ENCODE results near the gene INIP. TPM values are rescaled to one million over a fixed set of nuclear protein-coding genes. Genes with fewer than 3 reads are reported as not detected.

INIP gene
- total and polyA plus RNA-seq, 2 experiments from 2014 or later: 16.7 to 30.4 TPM

DNA sequence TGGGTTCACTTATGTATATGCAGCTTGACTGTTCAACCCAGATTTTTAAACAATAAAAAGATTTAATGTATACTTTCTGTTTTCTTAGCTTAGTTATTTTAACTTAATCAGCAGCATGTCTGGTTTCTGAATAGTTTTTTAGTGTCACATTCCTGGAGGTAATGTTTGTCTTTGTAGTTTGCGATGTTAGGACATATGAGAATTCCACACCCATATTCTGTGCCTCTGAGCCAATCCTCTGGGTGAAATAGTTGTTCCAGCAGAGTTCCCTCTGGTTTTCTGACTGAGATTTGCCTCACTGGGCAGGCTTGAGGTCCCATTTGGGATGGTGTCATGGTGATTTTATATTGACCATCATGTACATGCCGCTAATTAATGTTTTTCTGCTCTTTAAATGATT lies 48.6 kb downstream of the INIP start:
- H3K27me3 Mint-ChIP-seq (ENCODE audit: insufficient read depth, low read depth, poor library complexity): peaks cover 4% of the 10 kb centered on the region
- Histone ChIP-seq H3K27ac (ENCODE audit: low read depth) (no peak overlapping the region; the same call in 1 of the 2 replicates), H3K4me1 (ENCODE audit: insufficient read depth) (peaks cover 8% of the 10 kb centered on the region; the same call in 1 of the 2 replicates), H4K20me1 (replicated peaks; ENCODE audit: insufficient read depth) (no peaks in the 10 kb centered on the region; the same call in 1 of the 2 replicates), H3K36me3 (ENCODE audit: insufficient read depth) (0 out of 2 replicates have a peak, but pooled peaks cover 3% of the 10 kb centered on the region), H3K27me3 (ENCODE audit: insufficient read depth) (no peaks in the 10 kb centered on the region), H3K4me2 (no peak overlapping the region), H2AFZ (no peak overlapping the region), H3K4me3 (no peak overlapping the region), H3K9me2 (ENCODE audit: insufficient read depth) (no peaks in the 10 kb centered on the region), H3K79me2 (replicated peaks; ENCODE audit: insufficient read depth) (no peaks in the 10 kb centered on the region), H3F3A (replicated peaks; ENCODE audit: low read depth) (no peaks in the 10 kb centered on the region)
- H3K4me3 Mint-ChIP-seq: no peak overlapping the region
- peaks cover 8% of the 10 kb centered on the region; the same call in 1 of the 3 replicates for H3K4me1 Mint-ChIP-seq
- H3K27ac Mint-ChIP-seq: no peak overlapping the region
- no peaks in the 10 kb centered on the region for H3K9me3 Mint-ChIP-seq
- TF ChIP-seq POLR2AphosphoS5 (IDR thresholded peaks at IDR 0.05; ENCODE audit: low read depth) (no peak), ZNF331 (CRISPR knock-in tag; IDR thresholded peaks at IDR 0.05; ENCODE audit: low read depth) (no peak), CREB1 (CRISPR knock-in tag; IDR thresholded peaks at IDR 0.05; ENCODE audit: low read depth) (no peak), EZH2 (IDR thresholded peaks at IDR 0.05; ENCODE audit: low read depth, unreplicated experiment) (no peak), NANOG (IDR thresholded peaks at IDR 0.05; ENCODE audit: borderline replicate concordance) (no peak), ZNF114 (CRISPR knock-in tag; IDR thresholded peaks at IDR 0.05) (no peak), JUNB (IDR thresholded peaks at IDR 0.05; ENCODE audit: unreplicated experiment) (no peak), EZH2phosphoT487 (IDR thresholded peaks at IDR 0.05; ENCODE audit: unreplicated experiment) (no peak), STAT1 (IDR thresholded peaks at IDR 0.05; ENCODE audit: unreplicated experiment) (no peak)
- TF ChIP-seq, protein P1, sequence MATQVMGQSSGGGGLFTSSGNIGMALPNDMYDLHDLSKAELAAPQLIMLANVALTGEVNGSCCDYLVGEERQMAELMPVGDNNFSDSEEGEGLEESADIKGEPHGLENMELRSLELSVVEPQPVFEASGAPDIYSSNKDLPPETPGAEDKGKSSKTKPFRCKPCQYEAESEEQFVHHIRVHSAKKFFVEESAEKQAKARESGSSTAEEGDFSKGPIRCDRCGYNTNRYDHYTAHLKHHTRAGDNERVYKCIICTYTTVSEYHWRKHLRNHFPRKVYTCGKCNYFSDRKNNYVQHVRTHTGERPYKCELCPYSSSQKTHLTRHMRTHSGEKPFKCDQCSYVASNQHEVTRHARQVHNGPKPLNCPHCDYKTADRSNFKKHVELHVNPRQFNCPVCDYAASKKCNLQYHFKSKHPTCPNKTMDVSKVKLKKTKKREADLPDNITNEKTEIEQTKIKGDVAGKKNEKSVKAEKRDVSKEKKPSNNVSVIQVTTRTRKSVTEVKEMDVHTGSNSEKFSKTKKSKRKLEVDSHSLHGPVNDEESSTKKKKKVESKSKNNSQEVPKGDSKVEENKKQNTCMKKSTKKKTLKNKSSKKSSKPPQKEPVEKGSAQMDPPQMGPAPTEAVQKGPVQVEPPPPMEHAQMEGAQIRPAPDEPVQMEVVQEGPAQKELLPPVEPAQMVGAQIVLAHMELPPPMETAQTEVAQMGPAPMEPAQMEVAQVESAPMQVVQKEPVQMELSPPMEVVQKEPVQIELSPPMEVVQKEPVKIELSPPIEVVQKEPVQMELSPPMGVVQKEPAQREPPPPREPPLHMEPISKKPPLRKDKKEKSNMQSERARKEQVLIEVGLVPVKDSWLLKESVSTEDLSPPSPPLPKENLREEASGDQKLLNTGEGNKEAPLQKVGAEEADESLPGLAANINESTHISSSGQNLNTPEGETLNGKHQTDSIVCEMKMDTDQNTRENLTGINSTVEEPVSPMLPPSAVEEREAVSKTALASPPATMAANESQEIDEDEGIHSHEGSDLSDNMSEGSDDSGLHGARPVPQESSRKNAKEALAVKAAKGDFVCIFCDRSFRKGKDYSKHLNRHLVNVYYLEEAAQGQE (IDR thresholded peaks at IDR 0.05; ENCODE audit: unreplicated experiment): no peak
- TF ChIP-seq, protein P2, sequence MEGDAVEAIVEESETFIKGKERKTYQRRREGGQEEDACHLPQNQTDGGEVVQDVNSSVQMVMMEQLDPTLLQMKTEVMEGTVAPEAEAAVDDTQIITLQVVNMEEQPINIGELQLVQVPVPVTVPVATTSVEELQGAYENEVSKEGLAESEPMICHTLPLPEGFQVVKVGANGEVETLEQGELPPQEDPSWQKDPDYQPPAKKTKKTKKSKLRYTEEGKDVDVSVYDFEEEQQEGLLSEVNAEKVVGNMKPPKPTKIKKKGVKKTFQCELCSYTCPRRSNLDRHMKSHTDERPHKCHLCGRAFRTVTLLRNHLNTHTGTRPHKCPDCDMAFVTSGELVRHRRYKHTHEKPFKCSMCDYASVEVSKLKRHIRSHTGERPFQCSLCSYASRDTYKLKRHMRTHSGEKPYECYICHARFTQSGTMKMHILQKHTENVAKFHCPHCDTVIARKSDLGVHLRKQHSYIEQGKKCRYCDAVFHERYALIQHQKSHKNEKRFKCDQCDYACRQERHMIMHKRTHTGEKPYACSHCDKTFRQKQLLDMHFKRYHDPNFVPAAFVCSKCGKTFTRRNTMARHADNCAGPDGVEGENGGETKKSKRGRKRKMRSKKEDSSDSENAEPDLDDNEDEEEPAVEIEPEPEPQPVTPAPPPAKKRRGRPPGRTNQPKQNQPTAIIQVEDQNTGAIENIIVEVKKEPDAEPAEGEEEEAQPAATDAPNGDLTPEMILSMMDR (conservative IDR thresholded peaks at IDR 0.05; ENCODE audit: low read depth in 2 of 2): no peak
- TF ChIP-seq, protein P3, sequence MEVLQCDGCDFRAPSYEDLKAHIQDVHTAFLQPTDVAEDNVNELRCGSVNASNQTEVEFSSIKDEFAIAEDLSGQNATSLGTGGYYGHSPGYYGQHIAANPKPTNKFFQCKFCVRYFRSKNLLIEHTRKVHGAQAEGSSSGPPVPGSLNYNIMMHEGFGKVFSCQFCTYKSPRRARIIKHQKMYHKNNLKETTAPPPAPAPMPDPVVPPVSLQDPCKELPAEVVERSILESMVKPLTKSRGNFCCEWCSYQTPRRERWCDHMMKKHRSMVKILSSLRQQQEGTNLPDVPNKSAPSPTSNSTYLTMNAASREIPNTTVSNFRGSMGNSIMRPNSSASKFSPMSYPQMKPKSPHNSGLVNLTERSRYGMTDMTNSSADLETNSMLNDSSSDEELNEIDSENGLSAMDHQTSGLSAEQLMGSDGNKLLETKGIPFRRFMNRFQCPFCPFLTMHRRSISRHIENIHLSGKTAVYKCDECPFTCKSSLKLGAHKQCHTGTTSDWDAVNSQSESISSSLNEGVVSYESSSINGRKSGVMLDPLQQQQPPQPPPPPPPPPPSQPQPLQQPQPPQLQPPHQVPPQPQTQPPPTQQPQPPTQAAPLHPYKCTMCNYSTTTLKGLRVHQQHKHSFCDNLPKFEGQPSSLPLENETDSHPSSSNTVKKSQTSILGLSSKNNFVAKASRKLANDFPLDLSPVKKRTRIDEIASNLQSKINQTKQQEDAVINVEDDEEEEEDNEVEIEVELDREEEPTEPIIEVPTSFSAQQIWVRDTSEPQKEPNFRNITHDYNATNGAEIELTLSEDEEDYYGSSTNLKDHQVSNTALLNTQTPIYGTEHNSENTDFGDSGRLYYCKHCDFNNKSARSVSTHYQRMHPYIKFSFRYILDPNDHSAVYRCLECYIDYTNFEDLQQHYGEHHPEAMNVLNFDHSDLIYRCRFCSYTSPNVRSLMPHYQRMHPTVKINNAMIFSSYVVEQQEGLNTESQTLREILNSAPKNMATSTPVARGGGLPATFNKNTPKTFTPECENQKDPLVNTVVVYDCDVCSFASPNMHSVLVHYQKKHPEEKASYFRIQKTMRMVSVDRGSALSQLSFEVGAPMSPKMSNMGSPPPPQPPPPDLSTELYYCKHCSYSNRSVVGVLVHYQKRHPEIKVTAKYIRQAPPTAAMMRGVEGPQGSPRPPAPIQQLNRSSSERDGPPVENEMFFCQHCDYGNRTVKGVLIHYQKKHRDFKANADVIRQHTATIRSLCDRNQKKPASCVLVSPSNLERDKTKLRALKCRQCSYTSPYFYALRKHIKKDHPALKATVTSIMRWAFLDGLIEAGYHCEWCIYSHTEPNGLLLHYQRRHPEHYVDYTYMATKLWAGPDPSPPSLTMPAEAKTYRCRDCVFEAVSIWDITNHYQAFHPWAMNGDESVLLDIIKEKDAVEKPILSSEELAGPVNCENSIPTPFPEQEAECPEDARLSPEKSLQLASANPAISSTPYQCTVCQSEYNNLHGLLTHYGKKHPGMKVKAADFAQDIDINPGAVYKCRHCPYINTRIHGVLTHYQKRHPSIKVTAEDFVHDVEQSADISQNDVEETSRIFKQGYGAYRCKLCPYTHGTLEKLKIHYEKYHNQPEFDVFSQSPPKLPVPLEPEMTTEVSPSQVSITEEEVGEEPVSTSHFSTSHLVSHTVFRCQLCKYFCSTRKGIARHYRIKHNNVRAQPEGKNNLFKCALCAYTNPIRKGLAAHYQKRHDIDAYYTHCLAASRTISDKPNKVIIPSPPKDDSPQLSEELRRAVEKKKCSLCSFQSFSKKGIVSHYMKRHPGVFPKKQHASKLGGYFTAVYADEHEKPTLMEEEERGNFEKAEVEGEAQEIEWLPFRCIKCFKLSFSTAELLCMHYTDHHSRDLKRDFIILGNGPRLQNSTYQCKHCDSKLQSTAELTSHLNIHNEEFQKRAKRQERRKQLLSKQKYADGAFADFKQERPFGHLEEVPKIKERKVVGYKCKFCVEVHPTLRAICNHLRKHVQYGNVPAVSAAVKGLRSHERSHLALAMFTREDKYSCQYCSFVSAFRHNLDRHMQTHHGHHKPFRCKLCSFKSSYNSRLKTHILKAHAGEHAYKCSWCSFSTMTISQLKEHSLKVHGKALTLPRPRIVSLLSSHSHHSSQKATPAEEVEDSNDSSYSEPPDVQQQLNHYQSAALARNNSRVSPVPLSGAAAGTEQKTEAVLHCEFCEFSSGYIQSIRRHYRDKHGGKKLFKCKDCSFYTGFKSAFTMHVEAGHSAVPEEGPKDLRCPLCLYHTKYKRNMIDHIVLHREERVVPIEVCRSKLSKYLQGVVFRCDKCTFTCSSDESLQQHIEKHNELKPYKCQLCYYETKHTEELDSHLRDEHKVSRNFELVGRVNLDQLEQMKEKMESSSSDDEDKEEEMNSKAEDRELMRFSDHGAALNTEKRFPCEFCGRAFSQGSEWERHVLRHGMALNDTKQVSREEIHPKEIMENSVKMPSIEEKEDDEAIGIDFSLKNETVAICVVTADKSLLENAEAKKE (CRISPR knock-in tag; IDR thresholded peaks at IDR 0.05): no peak
- TF ChIP-seq, protein P4, sequence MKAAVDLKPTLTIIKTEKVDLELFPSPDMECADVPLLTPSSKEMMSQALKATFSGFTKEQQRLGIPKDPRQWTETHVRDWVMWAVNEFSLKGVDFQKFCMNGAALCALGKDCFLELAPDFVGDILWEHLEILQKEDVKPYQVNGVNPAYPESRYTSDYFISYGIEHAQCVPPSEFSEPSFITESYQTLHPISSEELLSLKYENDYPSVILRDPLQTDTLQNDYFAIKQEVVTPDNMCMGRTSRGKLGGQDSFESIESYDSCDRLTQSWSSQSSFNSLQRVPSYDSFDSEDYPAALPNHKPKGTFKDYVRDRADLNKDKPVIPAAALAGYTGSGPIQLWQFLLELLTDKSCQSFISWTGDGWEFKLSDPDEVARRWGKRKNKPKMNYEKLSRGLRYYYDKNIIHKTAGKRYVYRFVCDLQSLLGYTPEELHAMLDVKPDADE (IDR thresholded peaks at IDR 0.05): no peak
- DNase-seq (ENCODE audit: low spot score) (no peak), ATAC-seq (no peak)
- no peaks in the 10 kb centered on the region for H3K36me3 Mint-ChIP-seq (ENCODE audit: low read depth)

Measured in GM23338 (cell line).